ENCODE data around the gene RCOR1.

GRCh38 chr14:102565959-102566358 lies 26.5 kb upstream of the RCOR1 start:
- TF ChIP-seq E2F5 (CRISPR knock-in tag; IDR thresholded peaks at IDR 0.05) (no peak), FOXJ3 (CRISPR knock-in tag; IDR thresholded peaks at IDR 0.05; ENCODE audit: borderline replicate concordance) (no peak), HMGXB4 (CRISPR knock-in tag; IDR thresholded peaks at IDR 0.05) (no peak), CTCF (IDR thresholded peaks at IDR 0.05) (no peak), JUN (CRISPR knock-in tag; IDR thresholded peaks at IDR 0.05) (no peak), PREB (CRISPR knock-in tag; IDR thresholded peaks at IDR 0.05; ENCODE audit: borderline replicate concordance) (no peak), MAX (CRISPR knock-in tag; IDR thresholded peaks at IDR 0.05) (no peak), NR2C2 (CRISPR knock-in tag; IDR thresholded peaks at IDR 0.05) (no peak), GABPB1 (CRISPR knock-in tag; IDR thresholded peaks at IDR 0.05) (no peak)
